B cell (primary cell): ENCODE results near the gene NLGN1. TPM values are rescaled to one million over a fixed set of nuclear protein-coding genes. Genes with fewer than 3 reads are reported as not detected.

Experiments used
- ATAC-seq: fragments of 200-7000 bp; cut with Tn5 transposase; one replicate; pipeline ENCODE4 v1.10.0; 2021; ENCODE audit warnings: low read depth, mild to moderate bottlenecking, moderate number of reproducible peaks, moderate library complexity
- CTCF ChIA-PET: fragments of 350-600 bp; sonication (Branson Sonifier 250); formaldehyde crosslinking; loops from one replicate; lab custom pipeline; 2021; ENCODE audit warnings: antibody characterized with exemption, inconsistent platforms; lab: Charles Lee
- POLR2A ChIA-PET: fragments of 350-600 bp; sonication (Branson Sonifier 250); formaldehyde crosslinking; loops from one replicate; lab custom pipeline; 2021; ENCODE audit warnings: antibody characterized with exemption; lab: Charles Lee
- DNase-seq: peaks from one replicate; pipeline ENCODE4 v3.0.0; 2013
- H2AFZ ChIP-seq: 2 replicates; pipeline ENCODE4 v1.6.1; 2012; ENCODE audit warnings: mild to moderate bottlenecking, low read depth, low read length; ENCODE audit not compliant: insufficient read depth, poor library complexity, severe bottlenecking
- H3K27ac ChIP-seq, 2 donors: 1 replicate in 1 of 2; 2 replicates in 1 of 2; pipeline ENCODE4 v1.5.1; 2012 to 2013; ENCODE audit warnings: low read length in 2 of 2, mild to moderate bottlenecking in 2 of 2, moderate library complexity in 1 of 2
- H3K27me3 ChIP-seq, 4 experiments: fragments of 200-600 bp in 1 of 4; sonication (generic) in 1 of 4; replicated peaks in 1 of 4; 1 replicate in 2 of 4; 2 replicates in 2 of 4; pipeline versions ENCODE4 v1.6.1 to v1.7.0; 2013 to 2016; ENCODE audit warnings: low read length in 3 of 4, mild to moderate bottlenecking in 2 of 4, mixed read lengths in 1 of 4, moderate library complexity in 1 of 4; ENCODE audit not compliant: insufficient read depth in 4 of 4, control insufficient read depth in 3 of 4; ENCODE audit errors: control extremely low read depth in 1 of 4
- H3K36me3 ChIP-seq, 2 experiments: replicated peaks in 1 of 2; 1 replicate in 1 of 2; 2 replicates in 1 of 2; pipeline versions ENCODE4 v1.6.1 to v1.7.1; 2013; ENCODE audit warnings: low read length in 1 of 2; ENCODE audit not compliant: insufficient read depth in 2 of 2, control insufficient read depth in 1 of 2; ENCODE audit errors: control extremely low read depth in 1 of 2, extremely low read depth in 1 of 2
- H3K4me1 ChIP-seq, 2 donors: fragments of 200-600 bp in 1 of 2; sonication (generic) in 1 of 2; 1 replicate in 1 of 2; 2 replicates in 1 of 2; pipeline versions ENCODE4 v1.5.1 to v1.6.1; 2013 to 2017; ENCODE audit warnings: low read length in 2 of 2; ENCODE audit not compliant: control insufficient read depth in 2 of 2, insufficient read depth in 2 of 2
- H3K4me2 ChIP-seq: replicated peaks from 2 replicates; pipeline ENCODE3; 2012; ENCODE audit warnings: mild to moderate bottlenecking, low read depth, low read length; ENCODE audit not compliant: poor library complexity, severe bottlenecking
- H3K4me3 ChIP-seq, 5 experiments: fragments of 200-600 bp in 1 of 5; sonication (generic) in 1 of 5; 1 replicate in 3 of 5; 2 replicates in 2 of 5; pipeline versions ENCODE4 v1.5.1 to v1.7.0; 2011 to 2016; ENCODE audit warnings: low read length in 4 of 5, mild to moderate bottlenecking in 4 of 5, low read depth in 2 of 5, control low read depth in 1 of 5, moderate library complexity in 1 of 5; ENCODE audit not compliant: insufficient read depth in 1 of 5; ENCODE audit errors: control extremely low read depth in 1 of 5, extremely low read depth in 1 of 5
- H3K79me2 ChIP-seq: fragments of 200-600 bp; sonication (generic); one replicate; pipeline ENCODE4 v1.6.0; 2016; ENCODE audit warnings: low read length; ENCODE audit not compliant: control insufficient read depth, insufficient read depth
- H3K9ac ChIP-seq: fragments of 200-600 bp; sonication (generic); 2 replicates; pipeline ENCODE4 v1.6.1; 2017; ENCODE audit warnings: mild to moderate bottlenecking, low read length, moderate library complexity
- H3K9me3 ChIP-seq, 3 donors: one replicate each; pipeline versions ENCODE4 v1.6.1 to v1.7.1; 2013; ENCODE audit warnings: low read length in 2 of 3; ENCODE audit not compliant: control insufficient read depth in 2 of 3, insufficient read depth in 1 of 3; ENCODE audit errors: control extremely low read depth in 1 of 3
- H4K20me1 ChIP-seq: 2 replicates; pipeline ENCODE4 v1.6.0; 2012; ENCODE audit warnings: mild to moderate bottlenecking, low read length; ENCODE audit not compliant: insufficient read depth, control insufficient read depth, poor library complexity, severe bottlenecking
- H3K27ac Mint-ChIP-seq: one replicate; pipeline ENCODE4 v1.8.0; 2021; ENCODE audit warnings: mixed read lengths
- H3K27me3 Mint-ChIP-seq: one replicate; pipeline ENCODE4 v1.8.0; 2021; ENCODE audit warnings: mixed read lengths
- H3K4me1 Mint-ChIP-seq: one replicate; pipeline ENCODE4 v1.8.0; 2021; ENCODE audit warnings: mixed read lengths
- H3K4me3 Mint-ChIP-seq: one replicate; pipeline ENCODE4 v1.8.0; 2021; ENCODE audit warnings: mixed read lengths
- H3K9me3 Mint-ChIP-seq: one replicate; pipeline ENCODE4 v1.8.0; 2022; ENCODE audit warnings: mixed read lengths; ENCODE audit not compliant: insufficient read depth
- EZH2 ChIP-seq: IDR thresholded peaks from 2 replicates; pipeline ENCODE4 v1.6.1; 2012; ENCODE audit warnings: borderline replicate concordance, low read depth, mild to moderate bottlenecking, moderate library complexity, low read length; ENCODE audit not compliant: insufficient read depth, poor library complexity, severe bottlenecking
- WGBS: methylation state at CpG from one replicate; pipeline ENCODE4 v1.1.5; 2013; ENCODE audit warnings: missing lambda C conversion rate; ENCODE audit not compliant: insufficient coverage; 5-methylcytosine and 5-hydroxymethylcytosine counted together
- intact Hi-C: fragments of 100-400 bp; cut with micrococcal nuclease; formaldehyde crosslinking; loops from one replicate; pipeline ENCODE4 v1.10.0; 2022
- polyA plus RNA-seq: library from polyadenylated mRNA; depleted of rRNA; stranded (reverse); fragments of >200 nt; gene quantifications from 2 replicates; pipeline ENCODE4 v1.2.3, GENCODE V29; 2012
- total RNA-seq, 2 donors: library from RNA; stranded (reverse); fragments of 120-200 nt in 1 of 2; gene quantifications; 1 replicate in 1 of 2; 2 replicates in 1 of 2; pipeline versions ENCODE4 v1.2.3 to v1.2.4, GENCODE V29; 2013 to 2022
- TF ChIP-seq, protein P1 (sequence below): fragments of 200-600 bp; IDR thresholded peaks from one replicate; pipeline ENCODE4 v1.8.0; 2022; ENCODE audit warnings: antibody characterized with exemption, mild to moderate bottlenecking

Gene NLGN1
- total and polyA plus RNA-seq, 2 donors (not counting 1 experiment from before 2014, with no cell fraction given) = not detected

DNA sequence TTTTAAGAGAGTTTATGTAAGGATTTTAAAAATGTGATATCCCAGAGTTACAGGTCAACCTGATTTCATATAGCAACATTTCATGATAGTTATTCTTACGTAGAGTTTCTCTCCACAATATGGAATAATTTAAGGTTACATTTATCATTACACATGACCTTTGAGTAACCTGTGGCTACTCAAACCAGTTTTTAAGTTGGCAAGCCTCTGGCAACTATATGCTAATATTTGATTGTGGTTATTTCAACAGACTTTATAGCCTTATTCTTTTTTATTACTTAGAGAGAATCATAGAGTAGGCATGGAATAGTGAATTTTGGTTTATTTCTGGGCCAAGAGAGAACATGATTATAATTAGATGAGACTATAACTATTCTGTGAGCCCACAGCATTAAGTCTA, 504.9 kb downstream of the NLGN1 start:
- H3K27ac Mint-ChIP-seq = no peak overlapping the region
- ChIA-PET POLR2A (no interaction called here), CTCF (no interaction called here)
- H3K4me1 Mint-ChIP-seq = no peaks in the 10 kb centered on the region
- H3K36me3 ChIP-seq = no peaks in the 10 kb centered on the region
- no peak overlapping the region for H2AFZ ChIP-seq
- H3K79me2 ChIP-seq = no peaks in the 10 kb centered on the region
- H3K4me1 ChIP-seq = no peaks in the 10 kb centered on the region
- TF ChIP-seq, protein P1, sequence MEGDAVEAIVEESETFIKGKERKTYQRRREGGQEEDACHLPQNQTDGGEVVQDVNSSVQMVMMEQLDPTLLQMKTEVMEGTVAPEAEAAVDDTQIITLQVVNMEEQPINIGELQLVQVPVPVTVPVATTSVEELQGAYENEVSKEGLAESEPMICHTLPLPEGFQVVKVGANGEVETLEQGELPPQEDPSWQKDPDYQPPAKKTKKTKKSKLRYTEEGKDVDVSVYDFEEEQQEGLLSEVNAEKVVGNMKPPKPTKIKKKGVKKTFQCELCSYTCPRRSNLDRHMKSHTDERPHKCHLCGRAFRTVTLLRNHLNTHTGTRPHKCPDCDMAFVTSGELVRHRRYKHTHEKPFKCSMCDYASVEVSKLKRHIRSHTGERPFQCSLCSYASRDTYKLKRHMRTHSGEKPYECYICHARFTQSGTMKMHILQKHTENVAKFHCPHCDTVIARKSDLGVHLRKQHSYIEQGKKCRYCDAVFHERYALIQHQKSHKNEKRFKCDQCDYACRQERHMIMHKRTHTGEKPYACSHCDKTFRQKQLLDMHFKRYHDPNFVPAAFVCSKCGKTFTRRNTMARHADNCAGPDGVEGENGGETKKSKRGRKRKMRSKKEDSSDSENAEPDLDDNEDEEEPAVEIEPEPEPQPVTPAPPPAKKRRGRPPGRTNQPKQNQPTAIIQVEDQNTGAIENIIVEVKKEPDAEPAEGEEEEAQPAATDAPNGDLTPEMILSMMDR = no peak
- no peak for TF ChIP-seq EZH2
- DNase-seq (no peak), ATAC-seq (no peak)
- H3K9me3 Mint-ChIP-seq = no peaks in the 10 kb centered on the region
- H3K4me3 Mint-ChIP-seq = no peak overlapping the region
- no peaks in the 10 kb centered on the region for H4K20me1 ChIP-seq
- no peak overlapping the region for H3K4me3 ChIP-seq
- no peak overlapping the region for H3K27ac ChIP-seq
- no peaks in the 10 kb centered on the region for H3K9me3 ChIP-seq
- H3K27me3 ChIP-seq = no peaks in the 10 kb centered on the region
- WGBS = no CpG with 5 or more reads among the region's 1 CpG
- no peak overlapping the region for H3K9ac ChIP-seq
- H3K27me3 Mint-ChIP-seq = no peaks in the 10 kb centered on the region
- H3K4me2 ChIP-seq = no peak overlapping the region
- intact Hi-C loops = no loop called here

DNA sequence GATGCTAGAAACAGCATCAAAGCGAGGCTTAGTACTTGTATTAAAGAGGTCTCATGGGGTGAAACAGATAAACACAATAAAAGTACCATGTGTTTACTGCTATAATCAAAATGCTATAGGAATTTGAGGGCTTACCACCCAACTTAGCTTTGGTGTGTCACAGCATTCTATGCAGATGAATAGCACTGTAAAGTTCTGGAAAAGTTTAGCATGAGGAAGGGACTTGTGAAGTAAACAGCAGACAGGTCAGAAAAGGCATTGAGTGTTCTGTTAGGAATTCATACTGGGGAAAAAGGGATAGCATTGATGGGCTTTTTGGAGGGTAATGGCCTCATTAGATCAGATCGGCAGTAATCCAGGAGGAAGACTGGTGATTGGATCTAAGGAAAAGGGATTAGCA, 505.3 kb downstream of the NLGN1 start:
- Histone ChIP-seq H3K79me2 (no peaks in the 10 kb centered on the region), H2AFZ (no peak overlapping the region), H3K9ac (no peak overlapping the region), H3K36me3 (no peaks in the 10 kb centered on the region), H3K4me2 (no peak overlapping the region), H3K27ac (no peak overlapping the region), H3K4me3 (no peak overlapping the region), H3K4me1 (no peaks in the 10 kb centered on the region), H3K9me3 (no peaks in the 10 kb centered on the region), H3K27me3 (no peaks in the 10 kb centered on the region), H4K20me1 (no peaks in the 10 kb centered on the region)
- CTCF ChIA-PET = no interaction called here
- Mint-ChIP-seq H3K27ac (no peak overlapping the region), H3K9me3 (no peaks in the 10 kb centered on the region), H3K4me1 (no peaks in the 10 kb centered on the region), H3K4me3 (no peak overlapping the region), H3K27me3 (no peaks in the 10 kb centered on the region)
- no peak for DNase-seq
- 100% methylated on average over 1 of the region's 2 CpGs for WGBS
- no peak for TF ChIP-seq EZH2
- POLR2A ChIA-PET = no interaction called here
- ATAC-seq = no peak
- intact Hi-C loops = no loop called here
